ENCODE data around the gene LPIN1. TPM values are rescaled to one million over a fixed set of nuclear protein-coding genes. Genes with fewer than 3 reads are reported as not detected.

Gene LPIN1
- 13.5 and 16.7 TPM in 2 replicates for total RNA-seq (2014; rRNA removed; shearing (Covaris generic))

GRCh38 chr2:11746376-11746806 is at the start of gene LPIN1:
TSS of gene LPIN1 (plus strand) at chr2:11746632. CDS start at chr2:11765542, 18,910 bp downstream.
- DNase-seq (ENCODE audit: low read depth), result peak; percentile 93

- DNase-seq (ENCODE audit: low read depth), result no peak
Observed at GRCh38 chr2:11696736-11697102, 49.7 kb upstream of the LPIN1 start.

- DNase-seq (ENCODE audit: low read depth), result peak; percentile 80
Observed at GRCh38 chr2:11697103-11697871, 49.1 kb upstream of the LPIN1 start.

- DNase-seq (ENCODE audit: low read depth), result peak; percentile 56
Observed at GRCh38 chr2:11698009-11698922, 48.2 kb upstream of the LPIN1 start.

GRCh38 chr2:11699686-11700670 is 46.5 kb upstream of the LPIN1 start:
- no peak for DNase-seq (ENCODE audit: low read depth)

- no peak for DNase-seq (ENCODE audit: low read depth)
Observed at GRCh38 chr2:11701206-11701605, 45.2 kb upstream of the LPIN1 start.

- DNase-seq (ENCODE audit: low read depth), result no peak
Observed at GRCh38 chr2:11701751-11702301, 44.6 kb upstream of the LPIN1 start.

GRCh38 chr2:11702946-11703345 is 43.5 kb upstream of the LPIN1 start:
- DNase-seq (ENCODE audit: low read depth), result no peak

GRCh38 chr2:11703700-11704099 is 42.7 kb upstream of the LPIN1 start:
- no peak for DNase-seq (ENCODE audit: low read depth)

GRCh38 chr2:11705063-11705462 is 41.4 kb upstream of the LPIN1 start:
- no peak for DNase-seq (ENCODE audit: low read depth)

- DNase-seq (ENCODE audit: low read depth), result no peak
Observed at GRCh38 chr2:11705711-11706110, 40.7 kb upstream of the LPIN1 start.

GRCh38 chr2:11708106-11708505 is 38.3 kb upstream of the LPIN1 start:
- peak; percentile 38 for DNase-seq (ENCODE audit: low read depth)

- DNase-seq (ENCODE audit: low read depth), result no peak
Observed at GRCh38 chr2:11709293-11709692, 37.1 kb upstream of the LPIN1 start.

- peak; percentile 67 for DNase-seq (ENCODE audit: low read depth)
Observed at GRCh38 chr2:11710210-11710609, 36.2 kb upstream of the LPIN1 start.

GRCh38 chr2:11710632-11711353 is 35.6 kb upstream of the LPIN1 start:
- DNase-seq (ENCODE audit: low read depth), result no peak

GRCh38 chr2:11711354-11711716 is 35.1 kb upstream of the LPIN1 start:
- no peak for DNase-seq (ENCODE audit: low read depth)

- no peak for DNase-seq (ENCODE audit: low read depth)
Observed at GRCh38 chr2:11711751-11712150, 34.7 kb upstream of the LPIN1 start.

- no peak for DNase-seq (ENCODE audit: low read depth)
Observed at GRCh38 chr2:11712866-11713265, 33.6 kb upstream of the LPIN1 start.

GRCh38 chr2:11713815-11714214 is 32.6 kb upstream of the LPIN1 start:
- DNase-seq (ENCODE audit: low read depth), result no peak

- DNase-seq (ENCODE audit: low read depth), result no peak
Observed at GRCh38 chr2:11715987-11716652, 30.3 kb upstream of the LPIN1 start.

Data from Daoy (cell line).